Tibial nerve (tissue), 4 donors: ENCODE results near the gene DMBX1. TPM values are rescaled to one million over a fixed set of nuclear protein-coding genes. Genes with fewer than 3 reads are reported as not detected.

Source experiments
- DNase-seq, 2 donors: peaks; one replicate each; pipeline ENCODE4 v3.0.0-alpha.2; 2019; ENCODE audit warnings: low spot score in 2 of 2
- H3K27ac ChIP-seq, 4 donors: fragments of 200-600 bp; sonication (generic) in 3 of 4; one replicate each; pipeline ENCODE4 v1.5.1; 2017 to 2019; ENCODE audit warnings: mild to moderate bottlenecking in 1 of 4
- H3K27me3 ChIP-seq, 2 donors: fragments of 200-600 bp; sonication (generic) in 1 of 2; one replicate each; pipeline versions ENCODE4 v1.5.1 to v1.6.0; 2017 to 2019
- H3K36me3 ChIP-seq, 3 donors: fragments of 200-600 bp; sonication (generic); one replicate each; pipeline ENCODE4 v1.5.1; 2018 to 2019
- H3K4me1 ChIP-seq, 4 donors: fragments of 200-600 bp; sonication (generic) in 3 of 4; one replicate each; pipeline ENCODE4 v1.5.1; 2017 to 2019
- H3K4me3 ChIP-seq, 4 donors: fragments of 200-600 bp; sonication (generic) in 3 of 4; one replicate each; pipeline ENCODE4 v1.5.1; 2017 to 2019; ENCODE audit warnings: mild to moderate bottlenecking in 1 of 4, moderate library complexity in 1 of 4
- H3K9me3 ChIP-seq, 4 donors: fragments of 200-600 bp; sonication (generic) in 3 of 4; one replicate each; pipeline ENCODE4 v1.5.1; 2017 to 2019
- CTCF ChIP-seq, 5 experiments: fragments of 200-600 bp in 3 of 5; fragments of 450-650 bp in 2 of 5; sonication (generic) in 3 of 5; IDR thresholded peaks; one replicate each; pipeline ENCODE4 v1.5.1; 2016 to 2019; ENCODE audit warnings: antibody characterized with exemption in 5 of 5, mild to moderate bottlenecking in 3 of 5, moderate library complexity in 2 of 5
- EP300 ChIP-seq, 2 donors: sonication (generic); formaldehyde crosslinking; IDR thresholded peaks; one replicate each; pipeline ENCODE4 v1.6.1; 2017; ENCODE audit warnings: antibody characterized with exemption in 2 of 2, mild to moderate bottlenecking in 1 of 2
- POLR2A ChIP-seq, 2 donors: fragments of 450-650 bp; IDR thresholded peaks; one replicate each; pipeline ENCODE4 v1.6.1; 2017; ENCODE audit warnings: antibody characterized with exemption in 2 of 2, mild to moderate bottlenecking in 2 of 2, moderate library complexity in 2 of 2
- WGBS, 2 donors: methylation state at CpG; one replicate each; pipeline ENCODE4 v1.1.5; 2018; 5-methylcytosine and 5-hydroxymethylcytosine counted together
- total RNA-seq, 4 donors: library from RNA; depleted of rRNA; stranded (reverse); fragments of >200 nt; gene quantifications; one replicate each; pipeline ENCODE4 v1.1.0, GENCODE V29; 2016

Gene DMBX1
- total RNA-seq, 4 donors from 2014 or later = not detected

GRCh38 chr1:46506470-46507219 is 17.0 kb downstream of the DMBX1 start:
- Histone ChIP-seq H3K27me3 (peaks cover 0 to 12% of the 10 kb centered on the region in 2 donors), H3K9me3 (no peaks in the 10 kb centered on the region), H3K27ac (no peak overlapping the region), H3K36me3 (no peaks in the 10 kb centered on the region), H3K4me1 (no peaks in the 10 kb centered on the region), H3K4me3 (no peak overlapping the region)
- no peak for TF ChIP-seq POLR2A (IDR thresholded peaks at IDR 0.05)
- TF ChIP-seq EP300 (IDR thresholded peaks at IDR 0.05) = no peak
- TF ChIP-seq CTCF (IDR thresholded peaks at IDR 0.05) = no peak
- no peak for DNase-seq
- WGBS, 2 donors = 63 to 71% methylated on average over 16 to 17 of the region's 17 CpGs

- Histone ChIP-seq H3K27ac (no peak overlapping the region), H3K4me1 (no peaks in the 10 kb centered on the region), H3K4me3 (no peak overlapping the region), H3K27me3 (peaks cover 0 to 12% of the 10 kb centered on the region in 2 donors), H3K36me3 (no peaks in the 10 kb centered on the region), H3K9me3 (no peaks in the 10 kb centered on the region)
- no peak for DNase-seq
- TF ChIP-seq POLR2A (IDR thresholded peaks at IDR 0.05) (no peak), EP300 (IDR thresholded peaks at IDR 0.05) (no peak), CTCF (IDR thresholded peaks at IDR 0.05) (no peak)
- 72 to 76% methylated on average over 5 of the region's 5 CpGs for WGBS, 2 donors
These were observed 19.1 kb downstream of the DMBX1 start for GRCh38 chr1:46508757-46509156.

- Histone ChIP-seq H3K27me3 (peaks cover 0 to 17% of the 10 kb centered on the region in 2 donors), H3K36me3 (no peaks in the 10 kb centered on the region)
- TF ChIP-seq POLR2A (IDR thresholded peaks at IDR 0.05) (no peak), EP300 (IDR thresholded peaks at IDR 0.05) (no peak), CTCF (IDR thresholded peaks at IDR 0.05) (no peak)
These were observed 20.8 kb downstream of the DMBX1 start for GRCh38 chr1:46510341-46510997.

GRCh38 chr1:46510998-46511365 is 21.3 kb downstream of the DMBX1 start:
- no peak overlapping the region for H3K4me3 ChIP-seq
- no peak for TF ChIP-seq CTCF (IDR thresholded peaks at IDR 0.05)
- TF ChIP-seq POLR2A (IDR thresholded peaks at IDR 0.05) = no peak
- no peak for TF ChIP-seq EP300 (IDR thresholded peaks at IDR 0.05)
- no peak overlapping the region for H3K27ac ChIP-seq
- 48 to 70% methylated on average over 7 to 8 of the region's 8 CpGs for WGBS, 2 donors
- no peaks in the 10 kb centered on the region for H3K4me1 ChIP-seq
- no peaks in the 10 kb centered on the region for H3K36me3 ChIP-seq
- H3K27me3 ChIP-seq = peaks cover 0 to 17% of the 10 kb centered on the region in 2 donors
- no peaks in the 10 kb centered on the region for H3K9me3 ChIP-seq
- no peak for DNase-seq

More at GRCh38 chr1:46510341-46510997, 20.8 kb downstream of the DMBX1 start:
- DNase-seq = no peak
- Histone ChIP-seq H3K4me3 (no peak overlapping the region), H3K9me3 (no peaks in the 10 kb centered on the region), H3K27ac (no peak overlapping the region), H3K4me1 (no peaks in the 10 kb centered on the region)
- 92 to 93% methylated on average over 18 to 19 of the region's 19 CpGs for WGBS, 2 donors

DNA sequence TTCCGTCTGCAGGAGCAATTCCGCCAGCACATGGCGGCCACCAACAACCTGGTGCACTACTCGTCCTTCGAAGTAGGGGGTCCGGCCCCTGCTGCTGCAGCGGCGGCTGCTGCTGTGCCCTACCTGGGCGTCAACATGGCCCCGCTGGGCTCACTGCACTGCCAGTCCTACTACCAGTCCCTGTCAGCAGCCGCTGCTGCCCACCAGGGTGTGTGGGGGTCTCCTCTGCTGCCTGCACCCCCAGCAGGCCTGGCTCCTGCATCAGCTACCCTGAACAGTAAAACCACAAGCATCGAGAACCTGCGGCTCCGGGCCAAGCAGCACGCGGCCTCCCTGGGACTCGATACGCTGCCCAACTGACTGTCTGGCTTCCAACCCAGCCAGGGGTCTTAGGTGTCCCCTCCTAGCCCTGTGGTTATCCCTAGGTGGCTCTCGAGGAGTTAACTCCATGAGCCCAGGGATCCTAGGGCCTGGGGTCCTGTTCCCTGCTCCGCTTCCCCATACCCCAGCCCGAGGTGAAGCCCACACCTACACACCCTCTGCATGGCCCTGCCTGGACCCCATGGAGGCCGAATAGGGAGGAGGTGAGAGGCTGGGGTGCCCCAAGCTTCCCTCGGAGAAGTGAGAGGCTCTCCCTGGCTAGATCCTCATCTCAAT is 22.6 kb downstream of the DMBX1 start:
- Histone ChIP-seq H3K9me3 (no peaks in the 10 kb centered on the region), H3K4me3 (no peak overlapping the region), H3K27me3 (peaks cover 0 to 23% of the 10 kb centered on the region in 2 donors), H3K36me3 (no peaks in the 10 kb centered on the region), H3K27ac (no peak overlapping the region), H3K4me1 (no peaks in the 10 kb centered on the region)
- 73 to 77% methylated on average over 17 to 21 of the region's 23 CpGs for WGBS, 2 donors
- DNase-seq = no peak
- TF ChIP-seq CTCF (IDR thresholded peaks at IDR 0.05) (no peak), POLR2A (IDR thresholded peaks at IDR 0.05) (no peak), EP300 (IDR thresholded peaks at IDR 0.05) (no peak)
